GM21717 (cell line): ENCODE data around the gene C10orf67.

Source experiments
- ATAC-seq: cut with Tn5 transposase; IDR thresholded peaks from one replicate; pipeline ENCODE4 v1.9.1; 2021; ENCODE audit warnings: mild to moderate bottlenecking, moderate library complexity; ENCODE audit not compliant: unreplicated experiment

The C10orf67 gene

GRCh38 chr10:23174074-23174976 lies 170.3 kb downstream of the C10orf67 start:
- no peak for ATAC-seq

GRCh38 chr10:23173214-23174073 lies 171.2 kb downstream of the C10orf67 start:
- no peak for ATAC-seq

GRCh38 chr10:23172429-23173213 lies 172.0 kb downstream of the C10orf67 start:
- ATAC-seq: no peak

- no peak for ATAC-seq
Observed at GRCh38 chr10:23171232-23171876, 173.2 kb downstream of the C10orf67 start.

- peak; percentile 69 for ATAC-seq
Observed at GRCh38 chr10:23158370-23158769, 186.2 kb downstream of the C10orf67 start.

- ATAC-seq: peak; percentile 60
Observed at GRCh38 chr10:23157691-23158369, 186.8 kb downstream of the C10orf67 start.

- peak; percentile 43 for ATAC-seq
Observed at GRCh38 chr10:23157239-23157681, 187.3 kb downstream of the C10orf67 start.

GRCh38 chr10:23156447-23157150 lies 188.0 kb downstream of the C10orf67 start:
- ATAC-seq: no peak

- no peak for ATAC-seq
Observed at GRCh38 chr10:23155169-23155568, 189.4 kb downstream of the C10orf67 start.
